ENCODE data around the gene OTOG.

OTOG gene

DNA sequence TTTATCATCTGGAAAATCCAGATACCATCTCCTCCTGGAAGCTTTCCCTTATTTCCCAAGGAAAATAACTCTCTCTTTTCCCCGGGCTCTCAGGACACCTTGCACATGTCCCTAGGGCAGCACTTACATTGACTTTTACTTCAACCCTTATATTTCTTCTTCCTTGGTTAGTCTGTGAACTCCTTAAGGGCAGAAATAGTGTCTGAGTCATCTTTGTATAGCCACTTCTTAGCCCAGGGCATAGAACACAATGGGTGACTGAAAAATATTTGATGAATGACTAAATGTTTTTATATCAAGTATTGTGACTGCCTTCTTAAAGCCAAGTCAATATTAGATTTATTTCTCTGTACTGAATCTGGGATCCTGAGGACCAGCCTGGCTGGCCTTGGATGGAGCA, 126.9 kb downstream of the OTOG start:
- TF ChIP-seq POLR2AphosphoS5 (IDR thresholded peaks at IDR 0.05; ENCODE audit: low read depth) = no peak
- TF ChIP-seq SPI1 (IDR thresholded peaks at IDR 0.05; ENCODE audit: borderline replicate concordance, low read depth) = no peak
- TF ChIP-seq, protein P1, sequence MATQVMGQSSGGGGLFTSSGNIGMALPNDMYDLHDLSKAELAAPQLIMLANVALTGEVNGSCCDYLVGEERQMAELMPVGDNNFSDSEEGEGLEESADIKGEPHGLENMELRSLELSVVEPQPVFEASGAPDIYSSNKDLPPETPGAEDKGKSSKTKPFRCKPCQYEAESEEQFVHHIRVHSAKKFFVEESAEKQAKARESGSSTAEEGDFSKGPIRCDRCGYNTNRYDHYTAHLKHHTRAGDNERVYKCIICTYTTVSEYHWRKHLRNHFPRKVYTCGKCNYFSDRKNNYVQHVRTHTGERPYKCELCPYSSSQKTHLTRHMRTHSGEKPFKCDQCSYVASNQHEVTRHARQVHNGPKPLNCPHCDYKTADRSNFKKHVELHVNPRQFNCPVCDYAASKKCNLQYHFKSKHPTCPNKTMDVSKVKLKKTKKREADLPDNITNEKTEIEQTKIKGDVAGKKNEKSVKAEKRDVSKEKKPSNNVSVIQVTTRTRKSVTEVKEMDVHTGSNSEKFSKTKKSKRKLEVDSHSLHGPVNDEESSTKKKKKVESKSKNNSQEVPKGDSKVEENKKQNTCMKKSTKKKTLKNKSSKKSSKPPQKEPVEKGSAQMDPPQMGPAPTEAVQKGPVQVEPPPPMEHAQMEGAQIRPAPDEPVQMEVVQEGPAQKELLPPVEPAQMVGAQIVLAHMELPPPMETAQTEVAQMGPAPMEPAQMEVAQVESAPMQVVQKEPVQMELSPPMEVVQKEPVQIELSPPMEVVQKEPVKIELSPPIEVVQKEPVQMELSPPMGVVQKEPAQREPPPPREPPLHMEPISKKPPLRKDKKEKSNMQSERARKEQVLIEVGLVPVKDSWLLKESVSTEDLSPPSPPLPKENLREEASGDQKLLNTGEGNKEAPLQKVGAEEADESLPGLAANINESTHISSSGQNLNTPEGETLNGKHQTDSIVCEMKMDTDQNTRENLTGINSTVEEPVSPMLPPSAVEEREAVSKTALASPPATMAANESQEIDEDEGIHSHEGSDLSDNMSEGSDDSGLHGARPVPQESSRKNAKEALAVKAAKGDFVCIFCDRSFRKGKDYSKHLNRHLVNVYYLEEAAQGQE (IDR thresholded peaks at IDR 0.05; ENCODE audit: insufficient replicate concordance, low read depth) = no peak
- TF ChIP-seq, protein P2, sequence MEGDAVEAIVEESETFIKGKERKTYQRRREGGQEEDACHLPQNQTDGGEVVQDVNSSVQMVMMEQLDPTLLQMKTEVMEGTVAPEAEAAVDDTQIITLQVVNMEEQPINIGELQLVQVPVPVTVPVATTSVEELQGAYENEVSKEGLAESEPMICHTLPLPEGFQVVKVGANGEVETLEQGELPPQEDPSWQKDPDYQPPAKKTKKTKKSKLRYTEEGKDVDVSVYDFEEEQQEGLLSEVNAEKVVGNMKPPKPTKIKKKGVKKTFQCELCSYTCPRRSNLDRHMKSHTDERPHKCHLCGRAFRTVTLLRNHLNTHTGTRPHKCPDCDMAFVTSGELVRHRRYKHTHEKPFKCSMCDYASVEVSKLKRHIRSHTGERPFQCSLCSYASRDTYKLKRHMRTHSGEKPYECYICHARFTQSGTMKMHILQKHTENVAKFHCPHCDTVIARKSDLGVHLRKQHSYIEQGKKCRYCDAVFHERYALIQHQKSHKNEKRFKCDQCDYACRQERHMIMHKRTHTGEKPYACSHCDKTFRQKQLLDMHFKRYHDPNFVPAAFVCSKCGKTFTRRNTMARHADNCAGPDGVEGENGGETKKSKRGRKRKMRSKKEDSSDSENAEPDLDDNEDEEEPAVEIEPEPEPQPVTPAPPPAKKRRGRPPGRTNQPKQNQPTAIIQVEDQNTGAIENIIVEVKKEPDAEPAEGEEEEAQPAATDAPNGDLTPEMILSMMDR (IDR thresholded peaks at IDR 0.05; ENCODE audit: insufficient read depth, low read length) = no peak
- TF ChIP-seq GABPA (IDR thresholded peaks at IDR 0.05; ENCODE audit: low read depth) = no peak
- H3K27me3 ChIP-seq (ENCODE audit: insufficient read depth, poor library complexity, severe bottlenecking) = peaks cover 3% of the 10 kb centered on the region
- no peak overlapping the region for H3K4me3 ChIP-seq (replicated peaks; ENCODE audit: insufficient read depth, low read length)
- no peak overlapping the region for H3K27ac ChIP-seq (replicated peaks)
- no peak for DNase-seq (ENCODE audit: low read depth in 1 of 2, low spot score in 1 of 2)

DNA sequence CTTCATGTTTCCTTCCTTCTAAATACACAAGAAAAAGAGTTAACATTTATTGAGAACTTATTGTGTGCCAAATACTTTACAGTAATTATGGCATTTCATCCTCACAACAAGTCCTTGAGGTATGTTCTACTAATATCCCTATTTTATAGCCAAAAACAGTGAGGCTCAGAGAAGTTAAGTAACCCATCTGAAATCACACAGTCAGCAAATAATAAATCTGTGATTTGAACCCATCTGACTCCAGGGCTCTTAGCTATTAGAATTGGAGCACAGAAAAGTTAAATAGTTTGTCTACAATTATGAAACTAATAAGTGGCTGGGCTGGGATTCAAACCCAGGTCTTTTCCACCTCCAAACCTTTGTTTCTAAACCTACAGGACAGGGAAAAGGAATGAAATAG, 135.8 kb downstream of the OTOG start:
- Histone ChIP-seq H3K4me3 (replicated peaks; ENCODE audit: insufficient read depth, low read length) (no peak overlapping the region), H3K27ac (replicated peaks) (no peak overlapping the region), H3K27me3 (ENCODE audit: insufficient read depth, poor library complexity, severe bottlenecking) (peaks cover 14% of the 10 kb centered on the region)
- TF ChIP-seq, protein P1 (IDR thresholded peaks at IDR 0.05; ENCODE audit: insufficient replicate concordance, low read depth) = no peak
- TF ChIP-seq SPI1 (IDR thresholded peaks at IDR 0.05; ENCODE audit: borderline replicate concordance, low read depth) (no peak), POLR2AphosphoS5 (IDR thresholded peaks at IDR 0.05; ENCODE audit: low read depth) (no peak)
- no peak for DNase-seq (ENCODE audit: low read depth in 1 of 2, low spot score in 1 of 2)

DNA sequence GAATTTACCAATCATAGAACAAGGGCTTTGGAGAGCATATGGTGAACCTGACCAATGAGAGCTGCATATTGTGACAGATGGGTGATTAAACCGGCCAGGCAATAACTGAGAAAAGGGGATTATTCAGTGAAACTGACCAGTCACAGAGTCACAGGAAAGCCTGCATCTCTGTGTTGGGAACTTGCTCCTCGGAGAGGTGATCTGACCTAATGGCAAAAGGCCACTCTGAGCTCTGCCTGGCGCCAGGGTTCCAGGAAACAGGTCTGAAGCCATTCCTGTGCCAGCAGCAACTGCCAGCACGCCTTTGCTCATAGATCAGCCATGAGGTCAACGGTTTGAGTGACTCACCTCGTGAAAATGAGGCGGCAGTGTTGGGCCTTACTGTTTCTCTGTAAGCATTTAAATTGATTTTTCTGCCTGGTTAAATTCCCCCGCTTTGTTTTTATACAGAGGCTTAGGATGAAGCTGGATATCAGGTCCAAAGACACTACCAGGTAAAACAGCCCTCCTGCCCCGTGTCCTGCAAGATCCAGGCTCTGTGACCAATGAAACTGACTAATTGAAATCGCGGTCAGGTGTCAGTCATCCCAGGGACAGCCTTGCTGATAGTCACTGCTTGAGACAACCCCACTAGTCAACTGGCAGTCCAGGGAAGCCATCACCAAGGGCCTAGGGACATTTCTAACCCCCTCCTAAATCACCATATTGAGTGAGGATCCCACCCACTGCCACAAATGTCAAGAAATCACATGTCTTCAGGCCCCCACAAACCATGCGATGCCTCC, 136.5 kb downstream of the OTOG start:
- H3K27ac ChIP-seq (replicated peaks) = no peak overlapping the region
- no peak for DNase-seq (ENCODE audit: low read depth in 1 of 2, low spot score in 1 of 2)
- TF ChIP-seq, protein P1 (IDR thresholded peaks at IDR 0.05; ENCODE audit: insufficient replicate concordance, low read depth) = no peak
- no peak for TF ChIP-seq SPI1 (IDR thresholded peaks at IDR 0.05; ENCODE audit: borderline replicate concordance, low read depth)
- TF ChIP-seq POLR2AphosphoS5 (IDR thresholded peaks at IDR 0.05; ENCODE audit: low read depth) = no peak
- TF ChIP-seq, protein P2 (IDR thresholded peaks at IDR 0.05; ENCODE audit: insufficient read depth, low read length) = no peak

More for the DNA sequence above, 136.5 kb downstream of the OTOG start:
- Histone ChIP-seq H3K27me3 (ENCODE audit: insufficient read depth, poor library complexity, severe bottlenecking) (peaks cover 14% of the 10 kb centered on the region), H3K4me3 (replicated peaks; ENCODE audit: insufficient read depth, low read length) (no peak overlapping the region)

All from HL-60 (cell line).